Activated naive CD4-positive, alpha-beta T cell treated with anti-CD3 and anti-CD28 coated beads for 36 hours (primary cell): ENCODE data around the gene ARHGAP33. TPM values are rescaled to one million over a fixed set of nuclear protein-coding genes. Genes with fewer than 3 reads are reported as not detected.

Experiments used
- CTCF ChIA-PET: fragments of 350-600 bp; sonication (Branson Sonifier 250); formaldehyde crosslinking; loops from one replicate; lab custom pipeline; 2021; ENCODE audit warnings: antibody characterized with exemption; lab: Charles Lee
- DNase-seq: peaks from one replicate; pipeline ENCODE4 v3.0.0-alpha.2; 2020
- H3K27ac Mint-ChIP-seq: one replicate; pipeline ENCODE4 v1.8.0; 2021; ENCODE audit warnings: mild to moderate bottlenecking, mixed read lengths
- H3K27me3 Mint-ChIP-seq: one replicate; pipeline ENCODE4 v1.8.0; 2021; ENCODE audit warnings: low read depth, mixed read lengths
- H3K36me3 Mint-ChIP-seq: one replicate; pipeline ENCODE4 v1.8.0; 2021; ENCODE audit warnings: low read depth, mixed read lengths
- H3K4me1 Mint-ChIP-seq: one replicate; pipeline ENCODE4 v1.8.0; 2021; ENCODE audit warnings: low read depth, mixed read lengths
- H3K4me3 Mint-ChIP-seq: one replicate; pipeline ENCODE4 v1.8.0; 2021; ENCODE audit warnings: mild to moderate bottlenecking, moderate library complexity, mixed read lengths
- H3K9me3 Mint-ChIP-seq: one replicate; pipeline ENCODE4 v1.8.0; 2021; ENCODE audit warnings: mixed read lengths
- intact Hi-C: fragments of 100-400 bp; cut with micrococcal nuclease; formaldehyde crosslinking; loops from one replicate; pipeline ENCODE4 v1.15.1; 2023
- total RNA-seq, 2 experiments: library from RNA; stranded (reverse); gene quantifications; one replicate each; pipeline ENCODE4 v1.2.3, GENCODE V29; 2021

ARHGAP33 gene
- total RNA-seq, 2 experiments from 2014 or later: 49.5 to 61.6 TPM

- peak; percentile 93 for DNase-seq
- intact Hi-C loops: loop anchor here (10.0 kb wide), 1 partner anchor 403 kb away; the partner anchor contains the start of gene CAPNS1
- CTCF ChIA-PET: interaction anchor here (1.1 kb wide), 1 partner anchor 15 kb away, joined by 4 read pairs; the partner anchor contains the start of gene PROSER3
- peak within 1 kb of the TSS; percentile 89 for H3K4me3 Mint-ChIP-seq
- H3K27me3 Mint-ChIP-seq: no peaks in the 10 kb centered on the region
- H3K9me3 Mint-ChIP-seq: no peaks in the 10 kb centered on the region
- H3K27ac Mint-ChIP-seq: peak within 1 kb of the TSS; percentile 99
- peaks cover 48% of the 10 kb centered on the region for H3K4me1 Mint-ChIP-seq
- H3K36me3 Mint-ChIP-seq: peaks cover 24% of the 10 kb centered on the region
These were observed 33.1 kb upstream of the ARHGAP33 start, which contains the start of gene IGFLR1 for GRCh38 chr19:35742121-35742724. Gene IGFLR1 (minus strand): TSS chr19:35742452. CDS start chr19:35741180, 1,272 bp downstream.

GRCh38 chr19:35743640-35744429 lies 31.5 kb upstream of the ARHGAP33 start:
- DNase-seq: no peak
- peaks cover 17% of the 10 kb centered on the region for H3K36me3 Mint-ChIP-seq
- H3K4me3 Mint-ChIP-seq: peak overlapping the region; percentile 96
- peak overlapping the region; percentile 99 for H3K27ac Mint-ChIP-seq
- intact Hi-C loops: loop anchor here (2.0 to 10.0 kb wide), 3 partner anchors 31 to 401 kb away; partner anchors contain the start of genes ARHGAP33 and CAPNS1
- no peaks in the 10 kb centered on the region for H3K27me3 Mint-ChIP-seq
- H3K4me1 Mint-ChIP-seq: peaks cover 55% of the 10 kb centered on the region
- H3K9me3 Mint-ChIP-seq: no peaks in the 10 kb centered on the region
- CTCF ChIA-PET: interaction anchor here (0.6 to 1.7 kb wide), 2 partner anchors 49 to 188 kb away, joined by 3 to 6 read pairs; no protein-coding TSS in a partner anchor

GRCh38 chr19:35744430-35745327 lies 30.7 kb upstream of the ARHGAP33 start:
- Mint-ChIP-seq H3K36me3 (peaks cover 17% of the 10 kb centered on the region), H3K27me3 (no peaks in the 10 kb centered on the region), H3K4me1 (peaks cover 56% of the 10 kb centered on the region), H3K4me3 (peak overlapping the region; percentile 96), H3K9me3 (no peaks in the 10 kb centered on the region), H3K27ac (peak overlapping the region; percentile 99)
- intact Hi-C loops: loop anchor here (1.0 to 10.0 kb wide), 9 partner anchors 27 to 743 kb away; partner anchors contain the start of genes ALKBH6, ARHGAP33, CAPNS1 and NFKBID
- CTCF ChIA-PET: interaction anchor here (0.6 to 1.7 kb wide), 3 partner anchors 50 to 187 kb away, joined by 3 to 6 read pairs (median 4); no protein-coding TSS in a partner anchor
- peak; percentile 97 for DNase-seq

GRCh38 chr19:35745328-35746086 lies 29.9 kb upstream of the ARHGAP33 start, which contains the start of the genes PSENEN and U2AF1L4:
Gene PSENEN (plus strand): TSS chr19:35745651. CDS start chr19:35745931, 280 bp downstream.
Gene U2AF1L4 (minus strand): TSS chr19:35745418. CDS start chr19:35745391, 27 bp downstream.
- DNase-seq: peak; percentile 97
- H3K9me3 Mint-ChIP-seq: no peaks in the 10 kb centered on the region
- CTCF ChIA-PET: interaction anchor here (1.1 kb wide), 1 partner anchor 51 kb away, joined by 4 read pairs; no protein-coding TSS in a partner anchor
- H3K4me3 Mint-ChIP-seq: peak within 1 kb of the TSS; percentile 96
- H3K36me3 Mint-ChIP-seq: peaks cover 17% of the 10 kb centered on the region
- peaks cover 58% of the 10 kb centered on the region for H3K4me1 Mint-ChIP-seq
- H3K27ac Mint-ChIP-seq: peak within 1 kb of the TSS; percentile 99
- no peaks in the 10 kb centered on the region for H3K27me3 Mint-ChIP-seq
- intact Hi-C loops: loop anchor here (1.0 to 10.0 kb wide), 9 partner anchors 28 to 742 kb away; partner anchors contain the start of genes ALKBH6, ARHGAP33, CAPNS1 and NFKBID

- H3K4me1 Mint-ChIP-seq: peaks cover 58% of the 10 kb centered on the region
- CTCF ChIA-PET: interaction anchor here (1.1 kb wide), 1 partner anchor 52 kb away, joined by 4 read pairs; no protein-coding TSS in a partner anchor
- peak overlapping the region; percentile 99 for H3K27ac Mint-ChIP-seq
- H3K4me3 Mint-ChIP-seq: peak overlapping the region; percentile 96
- H3K27me3 Mint-ChIP-seq: no peaks in the 10 kb centered on the region
- intact Hi-C loops: loop anchor here (5.0 to 10.0 kb wide), 2 partner anchors 399 to 741 kb away; partner anchors contain the start of genes CAPNS1 and ZNF566
- peaks cover 12% of the 10 kb centered on the region for H3K36me3 Mint-ChIP-seq
- no peak for DNase-seq
- H3K9me3 Mint-ChIP-seq: no peaks in the 10 kb centered on the region
These were observed 29.3 kb upstream of the ARHGAP33 start for GRCh38 chr19:35746087-35746462.

- CTCF ChIA-PET: no interaction called here
- no peak for DNase-seq
- peak overlapping the region; percentile 96 for H3K4me3 Mint-ChIP-seq
- peaks cover 12% of the 10 kb centered on the region for H3K36me3 Mint-ChIP-seq
- H3K9me3 Mint-ChIP-seq: no peaks in the 10 kb centered on the region
- intact Hi-C loops: loop anchor here (5.0 to 10.0 kb wide), 2 partner anchors 398 to 741 kb away; partner anchors contain the start of genes CAPNS1 and ZNF566
- H3K4me1 Mint-ChIP-seq: peaks cover 58% of the 10 kb centered on the region
- H3K27ac Mint-ChIP-seq: peak overlapping the region; percentile 99
- no peaks in the 10 kb centered on the region for H3K27me3 Mint-ChIP-seq
These were observed 28.8 kb upstream of the ARHGAP33 start for GRCh38 chr19:35746531-35746930.

GRCh38 chr19:35748106-35749020 lies 27.0 kb upstream of the ARHGAP33 start, which contains the start of gene LIN37:
Gene LIN37 (plus strand): TSS chr19:35748576. CDS start chr19:35748725, 149 bp downstream.
- intact Hi-C loops: loop anchor here (1.0 to 10.0 kb wide), 7 partner anchors 10 to 739 kb away; partner anchors contain the start of genes ARHGAP33, CAPNS1, HAUS5 and PROSER3
- H3K9me3 Mint-ChIP-seq: no peaks in the 10 kb centered on the region
- peak within 1 kb of the TSS; percentile 92 for H3K27ac Mint-ChIP-seq
- no peaks in the 10 kb centered on the region for H3K27me3 Mint-ChIP-seq
- H3K4me1 Mint-ChIP-seq: peaks cover 44% of the 10 kb centered on the region
- peak; percentile 100 for DNase-seq
- CTCF ChIA-PET: interaction anchor here (0.9 to 1.7 kb wide), 5 partner anchors 9 to 71 kb away, joined by 3 to 9 read pairs (median 4); partner anchors contain the start of genes HSPB6 and PROSER3
- H3K4me3 Mint-ChIP-seq: peak within 1 kb of the TSS; percentile 98
- no peaks in the 10 kb centered on the region for H3K36me3 Mint-ChIP-seq

- Mint-ChIP-seq H3K27me3 (no peaks in the 10 kb centered on the region), H3K4me1 (peaks cover 33% of the 10 kb centered on the region), H3K9me3 (no peaks in the 10 kb centered on the region), H3K36me3 (peaks cover 9% of the 10 kb centered on the region), H3K27ac (no peak overlapping the region), H3K4me3 (peak overlapping the region; percentile 98)
- intact Hi-C loops: no loop called here
- no peak for DNase-seq
- CTCF ChIA-PET: no interaction called here
These were observed 25.2 kb upstream of the ARHGAP33 start for GRCh38 chr19:35750167-35750566.

GRCh38 chr19:35751839-35752745 lies 23.3 kb upstream of the ARHGAP33 start:
- no peak for DNase-seq
- H3K4me1 Mint-ChIP-seq: peaks cover 27% of the 10 kb centered on the region
- H3K27me3 Mint-ChIP-seq: peaks cover 8% of the 10 kb centered on the region
- peaks cover 13% of the 10 kb centered on the region for H3K36me3 Mint-ChIP-seq
- no peak overlapping the region for H3K27ac Mint-ChIP-seq
- no peak overlapping the region for H3K4me3 Mint-ChIP-seq
- no peaks in the 10 kb centered on the region for H3K9me3 Mint-ChIP-seq
- CTCF ChIA-PET: interaction anchor here (0.6 kb wide), 1 partner anchor 853 kb away, joined by 3 read pairs; the partner anchor contains the start of gene ZNF382
- intact Hi-C loops: no loop called here
